Smooth muscle cell (in vitro differentiated cells): ENCODE results near the gene MFAP2. TPM values are rescaled to one million over a fixed set of nuclear protein-coding genes. Genes with fewer than 3 reads are reported as not detected.
"Not testable (repeated sequence)": the region's sequence is repeated elsewhere in the genome, so short reads cannot be mapped to it uniquely, and the experiment has no call there.

Source experiments
- DNase-seq: peaks from one replicate; lab custom pipeline; 2025; ENCODE audit not compliant: unreplicated experiment; lab: John Stamatoyannopoulos, UW
- H2AFZ ChIP-seq: fragments of 200-600 bp; sonication (generic); 2 replicates; pipeline ENCODE4 v1.6.0; 2016; ENCODE audit warnings: antibody characterized with exemption, low read depth, mild to moderate bottlenecking
- H3F3A ChIP-seq: fragments of 200-600 bp; sonication (generic); 2 replicates; pipeline ENCODE4 v1.6.0; 2017; ENCODE audit warnings: antibody characterized with exemption, low read depth
- H3K27ac ChIP-seq: fragments of 200-600 bp; sonication (generic); 2 replicates; pipeline ENCODE4 v1.5.1; 2016; ENCODE audit warnings: low read depth, mild to moderate bottlenecking
- H3K27me3 ChIP-seq: fragments of 200-600 bp; sonication (generic); 2 replicates; pipeline ENCODE4 v1.6.1; 2016; ENCODE audit warnings: low read depth, mild to moderate bottlenecking
- H3K36me3 ChIP-seq: fragments of 200-600 bp; sonication (generic); 2 replicates; pipeline ENCODE4 v1.5.1; 2016; ENCODE audit warnings: low read depth
- H3K4me1 ChIP-seq: fragments of 200-600 bp; sonication (generic); 2 replicates; pipeline ENCODE4 v1.5.1; 2016; ENCODE audit warnings: low read depth
- H3K4me2 ChIP-seq: fragments of 200-600 bp; sonication (generic); 2 replicates; pipeline ENCODE4 v1.6.0; 2016; ENCODE audit warnings: mild to moderate bottlenecking
- H3K4me3 ChIP-seq: fragments of 200-600 bp; sonication (generic); 2 replicates; pipeline ENCODE4 v1.5.1; 2016; ENCODE audit warnings: mild to moderate bottlenecking
- H3K79me2 ChIP-seq: fragments of 200-600 bp; sonication (generic); 2 replicates; pipeline ENCODE4 v1.6.0; 2016; ENCODE audit warnings: low read depth, mild to moderate bottlenecking
- H3K9ac ChIP-seq: fragments of 200-600 bp; sonication (generic); 2 replicates; pipeline ENCODE4 v1.6.0; 2016; ENCODE audit warnings: low read depth
- H3K9me3 ChIP-seq: fragments of 200-600 bp; sonication (generic); replicated peaks from 2 replicates; pipeline ENCODE4 v1.5.1; 2016; ENCODE audit warnings: low read depth
- H4K20me1 ChIP-seq: fragments of 200-600 bp; sonication (generic); 2 replicates; pipeline ENCODE4 v1.6.0; 2016; ENCODE audit warnings: low read depth
- WGBS: methylation state at CpG from one replicate; pipeline ENCODE4 v1.1.7; 2016; ENCODE audit warnings: low lambda C conversion rate; 5-methylcytosine and 5-hydroxymethylcytosine counted together
- polyA plus RNA-seq: library from polyadenylated mRNA; unstranded; fragments of >200 nt; fragmentation: Nextera tagmentation; extraction: Ambion mirVana; gene quantifications from 2 replicates; pipeline ENCODE4 v1.2.1, GENCODE V29; 2016
- total RNA-seq: library from RNA; depleted of rRNA; stranded (reverse); fragments of >200 nt; gene quantifications from 2 replicates; pipeline ENCODE4 v1.2.3, GENCODE V29; 2014
- TF ChIP-seq, protein P1 (sequence below): fragments of 200-600 bp; sonication (generic); IDR thresholded peaks from 2 replicates; pipeline ENCODE4 v1.5.1; 2017; ENCODE audit warnings: borderline replicate concordance, mild to moderate bottlenecking, antibody characterized with exemption; ENCODE audit not compliant: insufficient read depth, poor library complexity, severe bottlenecking

Gene MFAP2
- total and polyA plus RNA-seq, 2 experiments from 2014 or later = 325 to 885 TPM

DNA sequence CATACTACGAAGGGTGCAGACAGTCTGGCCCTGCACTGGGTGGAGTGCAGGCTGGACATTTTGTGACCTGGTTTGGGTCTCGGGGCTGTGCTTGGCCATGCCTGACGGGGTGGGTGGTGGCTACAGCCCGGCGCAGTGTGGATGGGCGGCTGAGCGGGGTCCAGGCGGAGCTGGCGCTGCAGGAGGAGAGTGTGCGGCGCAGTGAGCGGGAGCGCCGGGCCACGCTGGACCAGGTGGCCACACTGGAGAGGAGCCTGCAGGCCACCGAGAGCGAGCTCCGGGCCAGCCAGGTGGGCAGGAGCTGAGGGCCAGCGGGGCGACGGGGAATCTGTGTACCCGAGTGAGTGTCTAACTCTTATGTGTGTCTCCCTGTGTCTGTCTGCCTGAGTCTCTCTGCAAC, 14.1 kb downstream of the MFAP2 start:
- no peaks in the 10 kb centered on the region for H3K79me2 ChIP-seq
- H3K9ac ChIP-seq = no peak overlapping the region
- no peaks in the 10 kb centered on the region for H3K36me3 ChIP-seq
- H3K27me3 ChIP-seq = no peaks in the 10 kb centered on the region
- DNase-seq = no peak
- no peak overlapping the region for H3K4me3 ChIP-seq
- no peaks in the 10 kb centered on the region for H3K4me1 ChIP-seq
- 95% methylated on average over 16 of the region's 22 CpGs for WGBS
- H3F3A ChIP-seq = no peaks in the 10 kb centered on the region
- TF ChIP-seq, protein P1, sequence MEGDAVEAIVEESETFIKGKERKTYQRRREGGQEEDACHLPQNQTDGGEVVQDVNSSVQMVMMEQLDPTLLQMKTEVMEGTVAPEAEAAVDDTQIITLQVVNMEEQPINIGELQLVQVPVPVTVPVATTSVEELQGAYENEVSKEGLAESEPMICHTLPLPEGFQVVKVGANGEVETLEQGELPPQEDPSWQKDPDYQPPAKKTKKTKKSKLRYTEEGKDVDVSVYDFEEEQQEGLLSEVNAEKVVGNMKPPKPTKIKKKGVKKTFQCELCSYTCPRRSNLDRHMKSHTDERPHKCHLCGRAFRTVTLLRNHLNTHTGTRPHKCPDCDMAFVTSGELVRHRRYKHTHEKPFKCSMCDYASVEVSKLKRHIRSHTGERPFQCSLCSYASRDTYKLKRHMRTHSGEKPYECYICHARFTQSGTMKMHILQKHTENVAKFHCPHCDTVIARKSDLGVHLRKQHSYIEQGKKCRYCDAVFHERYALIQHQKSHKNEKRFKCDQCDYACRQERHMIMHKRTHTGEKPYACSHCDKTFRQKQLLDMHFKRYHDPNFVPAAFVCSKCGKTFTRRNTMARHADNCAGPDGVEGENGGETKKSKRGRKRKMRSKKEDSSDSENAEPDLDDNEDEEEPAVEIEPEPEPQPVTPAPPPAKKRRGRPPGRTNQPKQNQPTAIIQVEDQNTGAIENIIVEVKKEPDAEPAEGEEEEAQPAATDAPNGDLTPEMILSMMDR = no peak
- H2AFZ ChIP-seq = no peak overlapping the region
- peak overlapping the region; percentile 75 for H3K27ac ChIP-seq
- H3K4me2 ChIP-seq = peak overlapping the region; percentile 72
- H4K20me1 ChIP-seq = no peaks in the 10 kb centered on the region
- H3K9me3 ChIP-seq = no peaks in the 10 kb centered on the region

DNA sequence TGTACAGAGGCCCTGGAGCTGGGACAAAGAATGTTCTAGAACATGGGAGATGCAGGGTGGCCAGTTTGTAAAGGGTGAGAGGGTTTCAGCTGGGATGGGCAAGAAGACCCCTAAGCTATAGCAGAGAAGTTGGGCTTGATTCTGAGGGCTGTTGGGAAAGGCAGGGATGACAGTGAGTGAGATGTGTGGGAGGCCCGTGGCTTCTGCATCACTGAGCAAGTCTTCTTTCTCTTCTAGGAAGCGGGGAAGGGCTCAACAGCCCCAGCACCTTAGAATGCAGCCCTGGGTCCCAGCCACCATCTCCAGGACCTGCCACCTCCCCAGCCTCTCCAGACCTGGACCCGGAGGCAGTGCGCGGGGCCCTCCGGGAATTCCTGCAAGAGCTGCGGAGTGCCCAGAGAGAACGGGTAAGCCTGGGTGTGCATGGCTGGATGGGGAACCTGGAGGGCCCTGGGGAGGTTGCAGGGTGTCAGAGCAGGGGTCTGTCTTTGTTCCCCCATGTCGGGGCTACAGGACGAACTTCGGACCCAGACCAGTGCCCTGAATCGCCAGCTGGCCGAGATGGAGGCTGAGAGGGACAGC, 14.8 kb downstream of the MFAP2 start:
- Histone ChIP-seq H3K4me3 (no peak overlapping the region), H3K4me1 (no peaks in the 10 kb centered on the region), H3K27ac (no peak overlapping the region), H3K36me3 (no peaks in the 10 kb centered on the region), H3K4me2 (peak overlapping the region; percentile 36), H4K20me1 (no peaks in the 10 kb centered on the region), H3K79me2 (no peaks in the 10 kb centered on the region), H3F3A (no peaks in the 10 kb centered on the region), H3K27me3 (no peaks in the 10 kb centered on the region), H3K9me3 (no peaks in the 10 kb centered on the region), H3K9ac (no peak overlapping the region), H2AFZ (no peak overlapping the region)
- TF ChIP-seq, protein P1 = no peak
- WGBS = 87% methylated on average over 13 of the region's 13 CpGs
- no peak for DNase-seq

DNA sequence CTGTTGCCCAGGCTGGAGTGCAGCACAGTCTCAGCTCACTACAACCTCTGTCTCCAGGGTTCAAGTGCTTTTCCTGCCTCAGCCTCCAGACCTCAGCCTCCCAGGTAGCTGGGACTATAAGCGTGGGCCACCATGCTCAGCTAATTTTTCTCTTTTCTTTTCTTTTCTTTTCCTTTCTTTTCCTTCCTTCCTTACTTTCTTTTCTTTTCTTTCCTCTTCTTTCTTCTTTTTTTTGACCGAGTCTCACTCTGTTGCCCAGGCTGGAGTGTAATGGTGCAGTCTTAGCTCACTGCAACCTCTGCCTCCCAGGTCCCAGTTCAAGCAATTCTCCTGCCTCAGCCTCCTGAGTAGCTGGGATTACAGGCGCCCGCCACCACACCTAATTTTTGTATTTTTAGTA, 16.3 kb downstream of the MFAP2 start:
- H4K20me1 ChIP-seq, H3K4me1 ChIP-seq, DNase-seq, H3K27me3 ChIP-seq, H3K27ac ChIP-seq, H3K9me3 ChIP-seq, H3K4me2 ChIP-seq, H3K79me2 ChIP-seq, H3K4me3 ChIP-seq, H2AFZ ChIP-seq, H3K9ac ChIP-seq, H3F3A ChIP-seq, H3K36me3 ChIP-seq: not testable (repeated sequence)
- WGBS = 100% methylated on average over 4 of the region's 4 CpGs

DNA sequence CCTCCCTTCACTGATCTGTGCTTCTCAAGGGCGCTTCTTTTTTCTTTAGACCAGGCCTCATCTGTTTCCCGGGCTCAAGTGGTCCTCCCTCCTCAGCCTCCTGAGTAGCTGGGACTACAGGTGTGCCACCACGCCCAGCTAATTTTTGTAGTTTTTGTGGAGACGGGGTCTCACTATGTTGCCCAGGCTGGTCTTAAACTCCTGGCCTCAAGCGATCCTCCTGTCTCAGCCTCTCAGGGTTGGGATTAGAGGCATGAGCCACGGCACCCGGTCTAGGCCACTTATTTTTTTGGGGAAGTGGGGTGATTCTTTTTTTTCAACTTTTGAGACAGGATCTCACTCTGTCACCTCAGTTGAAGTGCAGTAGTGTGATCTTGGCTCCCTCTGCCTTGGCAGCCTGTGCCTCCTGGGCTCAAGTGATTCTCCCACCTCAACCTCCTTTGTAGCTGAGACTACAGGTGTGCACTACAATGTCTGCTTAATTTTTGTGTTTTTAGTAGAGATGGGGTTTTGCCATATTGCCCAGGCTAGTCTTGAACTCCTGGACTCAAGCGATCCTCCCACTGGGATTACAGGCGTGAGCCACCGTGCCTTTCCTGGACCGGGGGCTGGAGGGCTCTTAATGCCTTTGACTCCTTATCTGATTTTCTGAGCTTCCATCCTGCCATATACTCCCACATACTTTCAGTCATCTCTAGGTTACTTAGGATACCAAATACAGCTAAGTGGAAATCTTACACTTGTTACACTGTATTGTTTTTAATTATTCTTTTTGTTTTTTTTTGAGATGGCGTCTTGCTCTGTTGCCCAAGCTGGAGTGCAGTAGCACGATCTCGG, 18.9 kb downstream of the MFAP2 start:
- no peak overlapping the region for H2AFZ ChIP-seq
- no peaks in the 10 kb centered on the region for H3F3A ChIP-seq
- H4K20me1 ChIP-seq = no peaks in the 10 kb centered on the region
- no peak overlapping the region for H3K9ac ChIP-seq
- H3K9me3 ChIP-seq = no peaks in the 10 kb centered on the region
- WGBS = 81% methylated on average over 14 of the region's 14 CpGs
- H3K4me3 ChIP-seq = peak overlapping the region; percentile 48
- no peak for DNase-seq
- H3K4me1 ChIP-seq = no peaks in the 10 kb centered on the region
- no peak overlapping the region for H3K27ac ChIP-seq
- peak overlapping the region; percentile 58 for H3K4me2 ChIP-seq
- H3K36me3 ChIP-seq = no peaks in the 10 kb centered on the region
- TF ChIP-seq, protein P1 = no peak
- no peaks in the 10 kb centered on the region for H3K79me2 ChIP-seq
- H3K27me3 ChIP-seq = no peaks in the 10 kb centered on the region
